ENCODE data around the gene RTN4R. TPM values are rescaled to one million over a fixed set of nuclear protein-coding genes. Genes with fewer than 3 reads are reported as not detected.
"Not testable (repeated sequence)": the region's sequence is repeated elsewhere in the genome, so short reads cannot be mapped to it uniquely, and the experiment has no call there.

RTN4R gene
- polyA plus RNA-seq, 3 donors = 4.6 to 10.3 (median 7.1) TPM

GRCh38 chr22:20264614-20265452 lies 3.3 kb downstream of the RTN4R start:
- no peak for DNase-seq (ENCODE audit: extremely low read depth in 1 of 11, low read depth in 9 of 11, low spot score in 4 of 11)

GRCh38 chr22:20263404-20264281 lies 4.5 kb downstream of the RTN4R start:
- DNase-seq (ENCODE audit: extremely low read depth in 1 of 11, low read depth in 9 of 11, low spot score in 4 of 11) = not testable (repeated sequence)

- DNase-seq (ENCODE audit: extremely low read depth in 1 of 11, low read depth in 9 of 11, low spot score in 4 of 11) = no peak
Observed at GRCh38 chr22:20262582-20263147, 5.5 kb downstream of the RTN4R start.

GRCh38 chr22:20261848-20262581 lies 6.1 kb downstream of the RTN4R start:
- no peak for DNase-seq (ENCODE audit: extremely low read depth in 1 of 11, low read depth in 9 of 11, low spot score in 4 of 11)

DNA sequence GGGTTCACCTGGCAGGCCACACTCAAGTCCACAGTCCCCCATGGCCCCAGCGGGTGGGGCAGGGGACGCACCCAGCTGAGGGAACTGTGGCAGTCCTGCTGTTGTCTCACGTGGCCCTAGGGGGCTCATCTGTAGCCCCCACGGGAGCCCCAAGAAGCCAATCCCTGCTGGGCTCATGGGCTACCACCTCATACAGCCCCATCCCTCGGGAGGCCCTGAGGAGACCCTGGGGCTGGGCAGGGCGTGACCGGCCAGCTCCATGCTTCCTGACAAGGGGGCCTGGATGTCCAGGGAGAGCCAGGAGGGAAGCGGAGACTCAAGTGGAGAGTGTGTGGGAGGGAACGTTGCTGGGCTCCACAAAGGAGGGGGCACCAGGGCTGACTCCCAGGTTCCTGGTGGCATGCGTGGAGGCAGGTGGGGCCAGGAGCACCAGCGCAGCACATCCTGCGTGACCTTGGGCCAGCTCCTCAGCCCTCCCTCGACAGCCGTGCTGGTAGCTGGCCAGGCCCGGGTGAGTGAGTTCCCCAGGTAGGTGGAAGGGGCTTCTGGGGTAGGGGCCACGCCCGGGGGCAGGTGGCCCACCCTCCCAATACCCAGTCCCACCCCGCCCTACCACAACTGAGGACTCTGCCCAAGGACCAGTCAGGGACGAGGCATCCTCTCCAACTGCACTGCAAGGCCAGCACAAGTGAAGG lies 7.9 kb downstream of the RTN4R start:
- no peak for DNase-seq (ENCODE audit: extremely low read depth in 1 of 11, low read depth in 9 of 11, low spot score in 4 of 11)

GRCh38 chr22:20259327-20259688 lies 8.8 kb downstream of the RTN4R start:
- no peak for DNase-seq (ENCODE audit: extremely low read depth in 1 of 11, low read depth in 9 of 11, low spot score in 4 of 11)

DNA sequence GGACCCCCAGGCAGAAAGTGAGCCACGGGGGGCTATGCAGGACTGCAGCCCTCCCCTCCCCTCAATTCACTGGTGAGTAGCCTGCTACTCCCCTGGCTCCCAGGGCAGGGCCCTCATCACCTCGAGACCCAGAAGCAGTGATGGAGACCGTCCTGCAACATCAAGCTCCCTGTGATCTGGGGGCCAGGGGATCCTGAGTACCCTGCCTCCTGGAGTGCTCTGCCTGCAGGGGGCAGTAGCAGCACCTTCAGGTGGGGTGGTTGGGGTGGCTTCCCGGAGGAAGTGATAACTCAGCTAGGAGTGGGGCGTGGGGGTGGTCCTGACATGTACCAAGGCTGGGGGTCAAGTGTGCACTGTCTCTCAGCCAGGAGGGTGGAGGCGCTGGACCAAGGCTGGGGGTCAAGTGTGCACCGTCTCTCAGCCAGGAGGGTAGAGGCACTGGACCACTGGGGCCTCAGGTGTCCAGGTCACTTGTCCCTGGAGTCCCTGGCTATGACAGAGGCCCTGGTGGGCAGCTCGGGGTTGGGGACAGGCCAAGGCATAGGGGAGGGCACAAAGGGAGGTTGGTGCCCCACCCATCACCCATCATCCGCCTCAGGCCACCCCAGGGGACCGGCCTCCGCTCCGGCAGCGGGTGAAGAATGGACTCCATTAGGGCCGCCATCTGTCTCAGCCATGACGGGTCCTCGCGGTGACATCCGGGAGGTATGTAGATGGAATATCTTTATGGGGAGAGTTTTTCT lies 9.4 kb downstream of the RTN4R start:
- no peak for DNase-seq (ENCODE audit: extremely low read depth in 1 of 11, low read depth in 9 of 11, low spot score in 4 of 11)

DNA sequence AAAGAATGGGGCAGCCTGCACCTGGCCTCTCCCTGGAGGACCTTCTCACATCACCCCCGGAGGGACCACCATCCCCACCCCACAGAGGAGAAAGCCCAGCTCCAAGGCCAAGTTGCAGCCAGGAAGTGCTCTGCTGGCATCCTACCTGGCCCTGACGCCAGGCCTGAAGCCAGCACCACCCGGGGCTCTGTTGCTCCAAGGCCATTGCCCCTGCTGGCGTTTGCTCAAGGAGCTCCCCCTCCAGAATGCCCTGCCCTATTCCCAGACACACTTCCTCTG lies 10.2 kb downstream of the RTN4R start:
- DNase-seq (ENCODE audit: extremely low read depth in 1 of 11, low read depth in 9 of 11, low spot score in 4 of 11) = no peak

- DNase-seq (ENCODE audit: extremely low read depth in 1 of 11, low read depth in 9 of 11, low spot score in 4 of 11) = no peak
Observed at GRCh38 chr22:20257212-20258020, 10.7 kb downstream of the RTN4R start.

DNA sequence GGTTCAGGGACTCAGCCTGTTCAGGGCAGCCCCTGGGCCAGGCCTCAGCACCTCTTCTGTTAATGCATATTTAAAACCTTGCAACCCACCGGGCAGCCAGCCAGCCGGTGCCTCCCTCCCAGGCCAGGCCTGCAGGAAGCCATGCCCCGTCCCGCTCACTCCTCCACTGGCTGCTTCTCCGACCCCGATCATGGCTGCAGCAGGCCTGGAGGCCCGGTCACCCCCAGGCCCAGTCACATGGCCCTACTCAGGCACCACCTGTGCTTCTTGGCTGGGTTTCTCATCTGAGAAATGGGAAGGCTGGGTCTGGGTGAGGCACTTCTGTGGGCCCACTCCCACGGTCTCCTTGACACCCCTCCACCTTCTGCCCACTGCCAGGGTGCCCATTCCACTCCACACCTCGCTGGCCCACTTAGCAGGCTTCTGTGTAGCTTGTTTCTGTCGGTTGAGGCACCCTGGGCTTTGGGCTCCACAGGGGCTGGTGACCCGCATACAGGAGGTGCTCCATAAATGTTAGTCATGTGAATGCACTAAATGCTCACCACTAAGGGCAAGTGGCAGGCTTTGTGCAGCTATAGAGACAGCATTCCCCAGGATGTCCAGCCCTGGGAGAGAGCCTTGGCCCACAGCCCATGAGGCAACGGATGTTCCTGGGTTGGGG lies 11.4 kb downstream of the RTN4R start:
- DNase-seq (ENCODE audit: extremely low read depth in 1 of 11, low read depth in 9 of 11, low spot score in 4 of 11) = no peak

GRCh38 chr22:20256027-20256426 lies 12.1 kb downstream of the RTN4R start:
- no peak for DNase-seq (ENCODE audit: extremely low read depth in 1 of 11, low read depth in 9 of 11, low spot score in 4 of 11)

- DNase-seq (ENCODE audit: extremely low read depth in 1 of 11, low read depth in 9 of 11, low spot score in 4 of 11) = no peak
Observed at GRCh38 chr22:20254975-20255946, 12.9 kb downstream of the RTN4R start.

DNA sequence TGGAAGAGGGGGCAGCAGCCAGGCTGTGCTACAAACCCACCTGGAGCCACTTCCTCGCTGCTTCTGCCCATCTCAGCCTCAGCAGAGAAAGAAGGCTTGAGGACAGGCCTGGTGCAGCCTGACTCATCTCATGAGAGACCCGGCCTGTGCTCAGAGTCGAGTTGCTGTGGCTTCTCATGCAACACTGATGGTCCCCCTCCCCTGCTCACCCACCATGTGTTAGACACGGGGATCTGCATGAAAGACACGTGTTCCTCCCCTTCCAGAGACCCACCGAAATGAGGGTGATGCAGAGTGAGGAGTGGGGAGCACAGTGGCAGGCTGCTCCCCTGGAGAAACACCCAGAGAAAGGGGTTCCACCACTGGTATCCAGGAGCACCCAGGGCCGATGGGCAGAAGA lies 15.0 kb downstream of the RTN4R start:
- DNase-seq (ENCODE audit: extremely low read depth in 1 of 11, low read depth in 9 of 11, low spot score in 4 of 11) = no peak

DNA sequence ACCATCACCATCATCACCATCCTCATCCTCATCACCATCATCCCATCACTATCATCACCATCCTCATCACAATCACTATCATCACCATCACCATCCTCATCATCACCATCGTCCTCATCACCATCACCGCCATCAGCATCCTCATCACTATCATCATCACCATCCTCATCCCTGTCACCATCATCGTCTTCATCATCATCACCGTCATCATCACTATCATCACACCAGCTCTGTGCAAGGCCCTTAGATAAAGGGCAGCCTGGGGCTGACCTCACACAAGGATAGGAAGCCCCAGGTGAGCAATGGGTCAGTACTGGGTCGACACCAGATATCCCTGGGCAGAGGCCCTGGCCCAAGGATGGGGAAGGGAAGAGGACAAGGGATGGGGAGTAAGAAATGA lies 16.1 kb downstream of the RTN4R start:
- DNase-seq (ENCODE audit: extremely low read depth in 1 of 11, low read depth in 9 of 11, low spot score in 4 of 11) = no peak

DNA sequence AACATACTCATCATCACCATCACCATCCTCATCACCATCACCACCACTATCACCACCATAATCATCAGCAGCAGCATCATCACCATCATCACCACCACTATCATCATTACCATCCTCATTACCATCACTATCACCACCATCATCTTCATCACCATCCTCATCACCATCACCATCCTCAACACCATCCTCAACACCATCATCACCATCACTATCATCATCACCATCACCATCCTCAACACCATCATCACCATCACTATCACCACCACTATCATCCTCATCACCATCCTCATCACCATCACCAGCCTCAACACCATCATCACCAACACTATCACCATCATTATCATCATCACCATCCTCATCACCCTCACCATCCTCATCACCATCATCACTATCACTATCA lies 16.6 kb downstream of the RTN4R start:
- no peak for DNase-seq (ENCODE audit: extremely low read depth in 1 of 11, low read depth in 9 of 11, low spot score in 4 of 11)

DNA sequence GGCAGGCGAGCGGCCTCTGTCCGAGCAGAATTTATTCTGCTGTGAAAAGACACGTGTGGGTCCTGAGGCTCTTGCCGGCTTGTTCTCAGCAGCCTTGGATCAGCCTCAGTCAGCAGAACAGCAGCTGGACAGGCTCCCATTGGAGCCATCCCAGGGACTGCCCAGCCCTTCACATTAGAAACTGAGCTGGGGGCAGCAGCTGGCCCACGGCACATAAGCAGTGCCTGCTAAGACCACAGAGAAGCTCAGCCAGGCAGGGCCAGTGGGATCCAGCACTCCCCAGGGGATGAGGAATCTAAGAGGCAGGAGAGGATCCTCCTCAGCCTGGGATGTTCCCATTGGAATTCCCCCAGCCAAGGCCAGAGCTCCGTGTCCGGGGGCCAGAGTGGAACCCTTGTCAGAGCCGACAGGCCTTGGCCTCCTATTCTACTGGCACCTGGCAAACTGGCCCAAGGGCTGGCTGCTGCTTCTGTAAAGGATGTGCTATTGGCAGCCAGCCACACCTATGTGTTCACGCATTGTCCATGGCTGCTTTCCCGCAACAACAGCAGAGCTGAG lies 18.2 kb downstream of the RTN4R start:
- no peak for DNase-seq (ENCODE audit: extremely low read depth in 1 of 11, low read depth in 9 of 11, low spot score in 4 of 11)
